ENCODE measurements around the gene RFT1.

Gene RFT1

DNA sequence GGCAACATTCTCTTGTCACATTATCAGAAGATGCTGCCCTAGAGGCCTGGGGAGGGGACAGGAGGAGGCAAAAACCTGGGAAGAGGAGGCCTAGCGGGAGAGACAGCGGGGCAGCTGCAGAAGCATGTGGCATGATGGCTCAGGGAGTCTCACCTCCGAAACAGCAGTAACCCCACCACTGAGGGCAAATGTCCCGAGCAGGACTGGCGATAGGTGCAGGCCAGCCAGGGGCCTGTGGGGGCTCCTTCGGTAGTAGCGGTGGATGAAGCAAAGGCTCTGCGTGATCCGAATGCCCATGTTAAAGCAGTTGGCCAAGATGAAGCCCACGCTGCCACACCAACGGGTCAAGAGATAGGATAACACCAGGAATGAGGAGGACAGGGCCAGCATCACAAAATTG lies 38.0 kb downstream of the RFT1 start:
- no peak for DNase-seq (ENCODE audit: low read depth in 3 of 3)

- DNase-seq (ENCODE audit: low read depth in 3 of 3) = no peak
Measured at GRCh38 chr3:53091011-53091410, 39.2 kb downstream of the RFT1 start.

GRCh38 chr3:53089511-53089910 lies 40.7 kb downstream of the RFT1 start:
- DNase-seq (ENCODE audit: low read depth in 3 of 3) = no peak

DNA sequence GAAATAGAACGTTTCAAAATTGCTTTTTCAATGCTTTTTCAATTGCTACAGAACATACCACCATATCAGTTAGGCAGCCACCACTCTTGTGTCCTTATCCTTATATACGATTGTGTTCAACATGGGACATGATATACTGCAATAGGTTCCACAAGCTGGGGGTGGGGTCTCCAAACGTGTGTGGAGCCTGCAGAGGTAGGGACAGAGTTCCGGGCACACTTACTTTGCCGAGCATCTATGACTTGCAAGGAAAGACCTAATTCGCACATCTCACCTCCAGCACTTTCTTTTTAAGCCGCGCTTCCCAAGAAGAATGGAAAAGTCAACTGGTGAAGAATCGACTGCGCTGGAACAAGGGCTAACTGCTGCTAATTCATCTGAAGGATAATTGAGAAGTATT lies 44.8 kb downstream of the RFT1 start:
- DNase-seq (ENCODE audit: low read depth in 3 of 3) = no peak

DNA sequence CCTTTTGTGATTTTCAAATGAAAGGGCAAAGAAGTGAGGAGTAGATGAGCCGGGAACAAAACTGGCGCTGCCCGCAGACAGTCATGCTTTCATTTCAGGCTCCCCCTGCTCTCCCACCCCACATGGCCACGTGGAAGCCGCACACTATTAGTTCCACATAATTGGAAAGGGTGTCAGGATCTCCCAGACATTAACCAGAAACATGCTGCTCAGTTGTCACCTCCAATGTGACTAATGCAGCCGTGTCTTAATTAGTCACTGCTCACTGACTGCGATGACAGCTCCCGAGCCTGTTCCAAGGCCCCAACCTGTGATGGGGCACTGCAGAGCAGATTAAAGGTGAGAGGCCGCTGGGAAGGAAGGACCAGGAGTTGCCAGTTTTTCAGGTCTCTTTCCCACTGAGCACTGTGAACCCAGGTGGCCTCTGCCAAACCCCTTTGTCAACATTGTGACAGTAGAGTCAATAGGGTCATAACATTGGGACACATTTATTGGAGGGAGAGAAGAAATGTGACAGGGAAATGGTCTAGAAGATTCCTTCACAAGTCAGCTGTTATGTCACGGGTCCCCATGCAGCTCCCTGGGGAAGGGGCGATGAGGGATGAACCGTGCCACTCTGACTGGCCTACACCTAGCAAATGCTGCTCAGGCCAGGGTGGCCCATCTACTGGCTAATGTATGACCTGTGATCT lies 45.8 kb downstream of the RFT1 start:
- DNase-seq (ENCODE audit: low read depth in 3 of 3) = no peak

GRCh38 chr3:53083949-53084309 lies 46.3 kb downstream of the RFT1 start:
- DNase-seq (ENCODE audit: low read depth in 3 of 3) = no peak

- no peak for DNase-seq (ENCODE audit: low read depth in 3 of 3)
Measured at GRCh38 chr3:53083521-53083920, 46.7 kb downstream of the RFT1 start.

- no peak for DNase-seq (ENCODE audit: low read depth in 3 of 3)
Measured at GRCh38 chr3:53082736-53083135, 47.5 kb downstream of the RFT1 start.

DNA sequence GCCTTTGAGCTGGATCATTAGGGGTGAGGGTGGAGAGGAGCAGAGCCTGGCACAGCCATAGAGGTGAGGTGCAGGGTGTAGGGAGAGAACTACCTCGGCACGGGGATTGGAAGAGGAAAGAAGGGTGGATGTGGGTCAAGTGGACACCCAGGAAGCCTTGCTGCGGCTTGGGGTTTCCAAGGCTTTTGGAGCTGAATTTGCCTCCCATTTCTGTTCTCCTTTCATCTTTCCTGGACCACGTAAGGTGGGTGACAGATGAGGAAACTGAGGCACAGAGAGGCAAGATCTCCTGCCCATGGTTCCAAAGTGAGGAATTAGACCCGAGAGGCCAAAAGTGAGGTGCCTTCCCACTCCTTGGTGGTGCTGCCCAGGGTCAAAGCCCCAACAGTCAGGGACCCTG lies 48.9 kb downstream of the RFT1 start:
- DNase-seq (ENCODE audit: low read depth in 3 of 3) = no peak

DNA sequence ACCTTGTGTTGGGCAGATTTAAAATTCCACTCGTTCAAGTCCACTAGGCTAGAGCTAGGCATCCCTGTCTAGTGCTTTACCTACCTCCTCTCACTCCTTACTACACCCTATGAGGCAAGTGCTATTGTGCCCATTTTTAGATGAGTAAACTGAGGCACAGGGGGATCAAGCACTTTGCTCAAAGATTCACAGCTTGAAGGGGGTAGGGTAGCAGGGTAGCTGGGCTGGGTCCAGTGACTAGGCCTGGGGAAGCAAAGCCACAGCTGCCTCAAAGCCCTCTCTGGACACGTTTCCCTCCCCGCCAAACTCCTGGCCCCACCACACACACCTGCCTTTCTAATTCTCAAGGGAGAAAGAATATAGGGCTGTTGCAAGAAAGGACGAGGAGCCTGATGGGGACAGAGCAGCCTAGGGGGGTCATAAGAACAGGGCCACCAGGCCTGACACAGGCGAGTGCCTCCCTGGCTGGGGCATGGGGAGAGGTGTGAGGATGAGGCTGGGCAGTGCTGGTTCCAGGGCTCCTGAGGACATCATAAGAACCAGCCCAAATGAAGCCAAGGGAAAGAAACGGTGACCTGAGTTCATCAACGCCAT lies 49.5 kb downstream of the RFT1 start:
- no peak for DNase-seq (ENCODE audit: low read depth in 3 of 3)

DNA sequence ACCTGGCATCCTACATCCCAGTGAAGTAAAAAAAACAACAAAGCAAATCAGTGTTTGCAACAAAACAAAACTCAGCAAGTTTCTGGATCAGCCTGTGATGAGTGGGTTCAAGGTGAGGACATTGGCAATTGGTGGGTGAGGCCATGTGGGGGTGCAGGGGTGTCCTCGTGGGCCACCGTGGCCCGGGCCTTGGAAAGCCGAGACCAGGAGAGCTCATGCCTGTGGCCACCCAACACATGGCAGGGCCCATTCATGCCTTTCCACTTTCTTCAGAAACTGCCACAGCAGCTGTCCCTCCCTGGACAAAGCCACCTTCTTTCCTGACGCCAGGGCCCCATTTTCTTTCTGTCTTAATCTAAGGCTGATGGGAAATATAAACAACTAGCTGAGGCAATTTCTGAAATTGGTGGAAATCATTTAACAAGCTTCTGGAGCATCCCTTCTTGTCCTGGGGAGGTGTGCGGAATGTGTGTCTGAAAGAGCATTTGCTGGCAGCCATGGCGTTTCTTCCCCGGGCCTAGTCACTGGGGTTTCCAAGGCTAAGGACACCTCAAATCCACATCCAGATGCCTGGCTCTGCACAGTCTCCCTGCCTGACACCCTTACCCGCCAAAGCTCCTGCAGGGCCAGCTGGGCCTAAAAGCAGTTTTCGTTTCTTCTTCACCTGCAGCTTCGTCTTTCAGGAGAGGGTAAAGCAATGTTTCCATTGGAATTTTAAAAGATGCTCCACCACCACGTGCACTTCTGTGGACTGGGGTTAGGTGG lies 50.3 kb downstream of the RFT1 start:
- no peak for DNase-seq (ENCODE audit: low read depth in 3 of 3)

- DNase-seq (ENCODE audit: low read depth in 3 of 3) = no peak
Measured at GRCh38 chr3:53079147-53079546, 51.1 kb downstream of the RFT1 start.

DNA sequence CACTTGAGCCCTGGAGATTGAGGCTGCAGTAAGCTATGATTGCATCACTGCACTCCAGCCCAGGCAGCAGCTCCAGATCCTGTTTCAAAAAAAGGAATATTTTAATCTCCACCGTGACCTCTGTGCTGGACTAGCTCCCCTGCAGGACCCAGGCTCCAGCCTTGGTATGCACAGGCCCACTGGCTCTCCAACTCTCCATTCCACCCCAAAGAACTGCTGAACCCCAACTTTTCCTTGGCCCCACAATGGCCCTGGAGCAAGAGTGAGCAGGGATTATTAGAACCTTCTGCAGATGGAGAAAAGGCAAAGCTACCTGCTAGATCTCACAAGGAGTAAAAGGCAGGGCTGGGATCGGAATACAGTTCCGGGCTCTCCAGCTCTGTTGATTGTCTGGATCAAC lies 51.6 kb downstream of the RFT1 start:
- no peak for DNase-seq (ENCODE audit: low read depth in 3 of 3)

GRCh38 chr3:53077476-53078220 lies 52.6 kb downstream of the RFT1 start:
- DNase-seq (ENCODE audit: low read depth in 3 of 3) = no peak

- DNase-seq (ENCODE audit: low read depth in 3 of 3) = no peak
Measured at GRCh38 chr3:53075743-53076140, 54.5 kb downstream of the RFT1 start.

- no peak for DNase-seq (ENCODE audit: low read depth in 3 of 3)
Measured at GRCh38 chr3:53074761-53075742, 55.2 kb downstream of the RFT1 start.

- DNase-seq (ENCODE audit: low read depth in 3 of 3) = no peak
Measured at GRCh38 chr3:53074366-53074696, 55.9 kb downstream of the RFT1 start.

GRCh38 chr3:53073553-53074365 lies 56.5 kb downstream of the RFT1 start:
- DNase-seq (ENCODE audit: low read depth in 3 of 3) = no peak

- DNase-seq (ENCODE audit: low read depth in 3 of 3) = peak; percentile 66 to 89 (median 68)
Measured at GRCh38 chr3:53072653-53073552, 57.3 kb downstream of the RFT1 start.
